Ascending aorta (tissue), 2 donors: ENCODE measurements around the gene SEPTIN12. TPM values are rescaled to one million over a fixed set of nuclear protein-coding genes. Genes with fewer than 3 reads are reported as not detected.

ENCODE experiments used
- DNase-seq, 2 donors: peaks; one replicate each; pipeline ENCODE4 v3.0.0-alpha.2; 2019; ENCODE audit warnings: low spot score in 2 of 2
- H3K27ac ChIP-seq, 2 donors: fragments of 200-600 bp; sonication (generic); one replicate each; pipeline ENCODE4 v1.5.1; 2016 to 2017; ENCODE audit warnings: mild to moderate bottlenecking in 1 of 2
- H3K27me3 ChIP-seq: fragments of 200-600 bp; sonication (generic); one replicate; pipeline ENCODE4 v1.5.1; 2017
- H3K36me3 ChIP-seq, 2 donors: fragments of 200-600 bp; sonication (generic); one replicate each; pipeline ENCODE4 v1.5.1; 2016
- H3K4me1 ChIP-seq, 2 donors: fragments of 200-600 bp; sonication (generic); one replicate each; pipeline ENCODE4 v1.5.1; 2016 to 2017; ENCODE audit warnings: mild to moderate bottlenecking in 1 of 2
- H3K4me3 ChIP-seq, 2 donors: fragments of 200-600 bp; sonication (generic); one replicate each; pipeline ENCODE4 v1.5.1; 2016 to 2017; ENCODE audit warnings: mild to moderate bottlenecking in 1 of 2
- H3K9me3 ChIP-seq, 2 donors: fragments of 200-600 bp; sonication (generic); one replicate each; pipeline ENCODE4 v1.5.1; 2016
- intact Hi-C: fragments of 100-400 bp; cut with DNase I; formaldehyde crosslinking; loops from one replicate; pipeline ENCODE4 v1.15.1; 2023
- total RNA-seq: library from RNA; depleted of rRNA; stranded (reverse); fragments of >200 nt; gene quantifications from one replicate; pipeline ENCODE4 v1.1.0, GENCODE V29; 2016
- TF ChIP-seq, protein P1 (sequence below), 3 experiments: fragments of 200-600 bp in 2 of 3; fragments of 450-650 bp in 1 of 3; sonication (generic) in 2 of 3; IDR thresholded peaks; one replicate each; pipeline ENCODE4 v1.5.1; 2016 to 2019; ENCODE audit warnings: antibody characterized with exemption in 3 of 3, mild to moderate bottlenecking in 1 of 3, moderate library complexity in 1 of 3

SEPTIN12 gene, protein sequence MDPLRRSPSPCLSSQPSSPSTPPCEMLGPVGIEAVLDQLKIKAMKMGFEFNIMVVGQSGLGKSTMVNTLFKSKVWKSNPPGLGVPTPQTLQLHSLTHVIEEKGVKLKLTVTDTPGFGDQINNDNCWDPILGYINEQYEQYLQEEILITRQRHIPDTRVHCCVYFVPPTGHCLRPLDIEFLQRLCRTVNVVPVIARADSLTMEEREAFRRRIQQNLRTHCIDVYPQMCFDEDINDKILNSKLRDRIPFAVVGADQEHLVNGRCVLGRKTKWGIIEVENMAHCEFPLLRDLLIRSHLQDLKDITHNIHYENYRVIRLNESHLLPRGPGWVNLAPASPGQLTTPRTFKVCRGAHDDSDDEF
- total RNA-seq, result not detected

DNA sequence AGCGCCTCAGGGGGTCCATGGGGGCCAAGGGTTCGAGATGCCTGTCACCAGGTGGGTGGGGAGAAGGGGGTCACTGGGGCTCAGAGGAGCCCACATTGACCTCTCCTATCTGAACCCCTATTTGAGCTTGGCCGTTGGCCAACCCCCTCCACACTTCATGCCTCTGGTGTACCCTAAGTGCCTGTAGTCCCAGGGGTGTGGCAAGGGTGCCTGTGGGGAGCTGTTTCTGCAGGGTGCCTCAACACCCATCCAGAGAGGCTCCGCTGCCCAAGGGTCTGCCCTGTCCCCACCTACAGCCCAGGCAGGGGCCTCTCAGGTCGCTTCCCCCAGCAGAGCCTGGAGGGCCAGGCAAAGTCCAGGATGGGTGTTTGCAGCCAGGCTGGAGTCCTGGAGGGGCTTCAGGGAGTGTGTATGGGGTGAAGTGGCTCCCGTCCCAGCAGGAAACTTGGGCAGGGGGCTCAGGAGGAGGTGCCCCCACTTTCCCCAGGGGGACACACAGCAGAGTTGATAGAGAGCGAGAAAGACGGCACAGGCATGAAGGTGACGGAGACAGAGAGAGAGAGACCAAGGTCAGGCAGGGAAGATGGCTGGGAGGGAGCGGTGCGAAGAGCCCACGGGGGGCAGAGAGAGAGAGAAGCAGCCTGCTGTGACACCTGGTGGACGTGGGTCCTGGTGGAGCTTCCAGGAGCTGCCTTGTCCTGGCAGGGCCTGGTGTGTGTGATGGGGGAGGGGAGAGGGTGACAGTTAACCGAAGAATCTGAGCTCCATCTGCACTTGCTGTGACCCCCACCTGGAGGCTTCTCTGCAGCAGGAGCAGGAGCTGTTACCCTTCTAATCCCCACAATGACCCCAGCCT lies at the start of gene SEPTIN12:
SEPTIN12 (minus strand) TSS at position 719 of the 856 bp plus-strand sequence; CDS start at position 19, 700 bp downstream.
- DNase-seq, result no peak

DNA sequence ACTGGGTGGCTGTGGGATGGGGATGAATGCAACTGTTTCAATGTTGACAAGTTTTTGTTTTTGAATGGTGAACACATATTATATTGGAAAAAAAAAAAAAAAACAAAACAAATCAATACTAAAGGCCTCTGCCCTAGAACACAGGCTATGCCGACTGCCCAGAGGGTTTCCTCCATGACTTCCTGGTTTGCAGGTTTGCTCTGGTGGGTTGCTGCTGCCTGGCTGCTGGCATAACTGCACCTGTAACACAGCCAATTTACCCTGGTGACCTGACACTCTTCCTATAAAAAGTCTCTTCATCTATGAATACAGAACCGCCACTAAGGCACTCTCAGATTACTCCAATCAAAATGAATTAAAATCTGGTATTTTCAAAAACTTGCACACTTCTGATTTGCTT lies 48.6 kb upstream of the SEPTIN12 start:
- Histone ChIP-seq H3K4me3 (no peak overlapping the region), H3K4me1 (no peaks in the 10 kb centered on the region), H3K9me3 (no peaks in the 10 kb centered on the region), H3K27me3 (no peaks in the 10 kb centered on the region), H3K27ac (no peak overlapping the region), H3K36me3 (peaks cover 48 to 78% of the 10 kb centered on the region in 2 donors)
- intact Hi-C loops, result no loop called here
- TF ChIP-seq, protein P1, sequence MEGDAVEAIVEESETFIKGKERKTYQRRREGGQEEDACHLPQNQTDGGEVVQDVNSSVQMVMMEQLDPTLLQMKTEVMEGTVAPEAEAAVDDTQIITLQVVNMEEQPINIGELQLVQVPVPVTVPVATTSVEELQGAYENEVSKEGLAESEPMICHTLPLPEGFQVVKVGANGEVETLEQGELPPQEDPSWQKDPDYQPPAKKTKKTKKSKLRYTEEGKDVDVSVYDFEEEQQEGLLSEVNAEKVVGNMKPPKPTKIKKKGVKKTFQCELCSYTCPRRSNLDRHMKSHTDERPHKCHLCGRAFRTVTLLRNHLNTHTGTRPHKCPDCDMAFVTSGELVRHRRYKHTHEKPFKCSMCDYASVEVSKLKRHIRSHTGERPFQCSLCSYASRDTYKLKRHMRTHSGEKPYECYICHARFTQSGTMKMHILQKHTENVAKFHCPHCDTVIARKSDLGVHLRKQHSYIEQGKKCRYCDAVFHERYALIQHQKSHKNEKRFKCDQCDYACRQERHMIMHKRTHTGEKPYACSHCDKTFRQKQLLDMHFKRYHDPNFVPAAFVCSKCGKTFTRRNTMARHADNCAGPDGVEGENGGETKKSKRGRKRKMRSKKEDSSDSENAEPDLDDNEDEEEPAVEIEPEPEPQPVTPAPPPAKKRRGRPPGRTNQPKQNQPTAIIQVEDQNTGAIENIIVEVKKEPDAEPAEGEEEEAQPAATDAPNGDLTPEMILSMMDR (IDR thresholded peaks at IDR 0.05), result no peak
- DNase-seq, result no peak

More for the DNA sequence above, at the start of gene SEPTIN12:
- no peak within 1 kb of the TSS for H3K4me3 ChIP-seq
- H3K27me3 ChIP-seq, result no peaks in the 10 kb centered on the region
- TF ChIP-seq, protein P1 (IDR thresholded peaks at IDR 0.05), result no peak
- H3K9me3 ChIP-seq, result no peaks in the 10 kb centered on the region
- no peaks in the 10 kb centered on the region for H3K4me1 ChIP-seq
- no peaks in the 10 kb centered on the region for H3K36me3 ChIP-seq
- intact Hi-C loops, result no loop called here
- H3K27ac ChIP-seq, result no peak within 1 kb of the TSS

DNA sequence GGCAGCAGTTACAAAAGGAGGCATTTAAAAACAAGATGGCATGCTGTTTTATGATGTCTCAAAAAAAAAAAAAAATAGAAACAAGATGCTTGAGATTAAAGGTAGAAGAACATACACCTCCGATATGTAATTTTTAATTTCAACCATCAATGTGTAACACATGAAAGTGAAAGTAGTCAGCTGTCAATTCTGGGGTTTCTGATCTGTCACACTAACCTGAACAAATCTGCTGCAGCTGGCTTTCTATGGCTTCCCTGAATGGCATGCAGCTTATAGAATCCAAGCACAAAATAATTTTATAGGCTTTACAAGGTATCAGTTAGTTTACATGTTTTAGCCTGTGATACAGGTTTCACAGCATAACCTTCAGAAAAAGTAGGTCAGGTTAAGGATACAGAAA lies 45.4 kb upstream of the SEPTIN12 start:
- no peaks in the 10 kb centered on the region for H3K27me3 ChIP-seq
- TF ChIP-seq, protein P1 (IDR thresholded peaks at IDR 0.05), result no peak
- DNase-seq, result no peak
- no peak overlapping the region for H3K27ac ChIP-seq
- H3K4me3 ChIP-seq, result no peak overlapping the region
- intact Hi-C loops, result no loop called here
- H3K9me3 ChIP-seq, result no peaks in the 10 kb centered on the region
- no peaks in the 10 kb centered on the region for H3K4me1 ChIP-seq
- H3K36me3 ChIP-seq, result peaks cover 55 to 80% of the 10 kb centered on the region in 2 donors

DNA sequence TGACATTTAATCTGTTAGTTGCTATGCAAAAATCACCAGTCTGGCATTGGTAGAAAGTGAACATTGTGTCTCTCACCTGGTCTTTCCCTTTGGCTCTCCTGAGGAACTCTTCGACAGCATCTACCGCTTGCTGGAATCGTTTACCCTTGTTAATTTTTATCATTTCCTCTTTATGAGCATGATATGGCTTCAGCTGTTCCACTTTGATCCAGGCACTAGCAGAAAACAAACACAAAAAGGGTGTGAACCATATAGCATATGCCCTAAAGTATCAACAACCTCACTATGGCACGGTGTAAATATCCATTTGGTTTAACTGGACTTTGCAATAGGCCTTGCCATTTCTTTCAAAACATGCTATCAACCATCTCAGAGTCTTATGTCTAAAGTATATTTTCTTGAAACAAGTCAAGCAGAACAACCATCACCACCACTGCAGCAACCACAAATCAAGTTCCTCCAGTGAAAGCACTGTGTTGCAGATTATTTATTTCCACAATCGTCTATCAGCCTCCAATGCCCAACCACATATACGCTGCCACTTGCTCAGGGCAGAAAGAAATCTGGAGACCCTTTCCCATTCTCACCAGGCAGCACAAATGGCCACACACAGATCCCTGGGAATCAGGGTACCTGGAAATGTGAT lies 44.7 kb upstream of the SEPTIN12 start:
- intact Hi-C loops, result no loop called here

DNA sequence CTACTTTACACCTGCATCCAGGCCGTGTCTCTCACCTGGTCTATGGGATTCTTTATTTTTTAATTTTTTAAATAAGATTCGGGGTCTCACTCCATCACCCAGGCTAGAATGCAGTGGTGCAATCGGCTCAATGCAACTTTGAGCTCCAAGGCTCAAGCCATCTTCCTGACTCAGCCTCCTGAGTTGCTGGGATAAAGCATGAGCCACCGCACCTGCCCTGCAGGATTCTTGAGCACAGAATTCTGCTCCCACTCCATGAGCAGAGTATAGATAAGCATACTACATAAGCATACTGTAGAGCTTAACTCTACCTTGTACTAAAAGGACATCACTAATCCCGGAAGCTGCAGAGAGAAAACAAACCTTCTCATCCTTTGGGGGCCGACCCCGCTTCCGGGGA lies 43.5 kb upstream of the SEPTIN12 start:
- Histone ChIP-seq H3K4me1 (no peaks in the 10 kb centered on the region), H3K4me3 (no peak overlapping the region), H3K9me3 (no peaks in the 10 kb centered on the region), H3K27ac (no peak overlapping the region), H3K36me3 (peaks cover 69 to 84% of the 10 kb centered on the region in 2 donors), H3K27me3 (no peaks in the 10 kb centered on the region)
- DNase-seq, result no peak
- intact Hi-C loops, result no loop called here
- TF ChIP-seq, protein P1 (IDR thresholded peaks at IDR 0.05), result no peak

More for the DNA sequence above, 44.7 kb upstream of the SEPTIN12 start:
- Histone ChIP-seq H3K9me3 (no peaks in the 10 kb centered on the region), H3K4me3 (no peak overlapping the region), H3K27me3 (no peaks in the 10 kb centered on the region), H3K27ac (no peak overlapping the region), H3K36me3 (peaks cover 59 to 84% of the 10 kb centered on the region in 2 donors), H3K4me1 (no peaks in the 10 kb centered on the region)
- TF ChIP-seq, protein P1 (IDR thresholded peaks at IDR 0.05), result no peak
- DNase-seq, result no peak
